Choroid plexus epithelial cell (primary cell): ENCODE measurements around the gene GRB10.

Source experiments
- DNase-seq: peaks from one replicate; pipeline ENCODE4 v3.0.0-alpha.2; 2010; ENCODE audit warnings: low read depth
- H3K4me3 ChIP-seq: 2 replicates; pipeline ENCODE4 v1.5.1; 2011; ENCODE audit warnings: low read depth, mild to moderate bottlenecking, control low read depth, low read length, moderate library complexity
- TF ChIP-seq, protein P1 (sequence below): conservative IDR thresholded peaks from 2 replicates; pipeline ENCODE4 v1.5.1; 2011; ENCODE audit warnings: low read depth, mild to moderate bottlenecking, control low read depth, inconsistent platforms, low read length, moderate library complexity

The GRB10 gene

DNA sequence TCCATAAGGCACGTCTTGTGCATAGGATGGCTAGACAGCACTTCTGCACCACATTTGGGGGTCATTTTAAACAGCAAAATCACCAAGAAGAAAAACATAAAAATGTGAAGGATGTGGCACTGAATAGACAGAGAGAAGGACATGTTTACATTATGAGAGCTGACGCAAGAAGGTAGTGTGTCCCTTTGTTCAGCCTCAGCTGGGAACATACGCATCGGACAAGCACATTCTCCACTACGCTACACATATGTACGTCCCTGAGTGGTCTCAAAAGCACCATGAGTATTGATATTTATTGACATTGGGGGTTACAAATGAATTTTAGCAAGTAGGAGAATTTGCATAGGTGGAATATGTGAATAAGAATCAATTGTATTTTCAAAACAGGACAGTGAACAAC is 237.7 kb downstream of the GRB10 start:
- DNase-seq = no peak
- TF ChIP-seq, protein P1, sequence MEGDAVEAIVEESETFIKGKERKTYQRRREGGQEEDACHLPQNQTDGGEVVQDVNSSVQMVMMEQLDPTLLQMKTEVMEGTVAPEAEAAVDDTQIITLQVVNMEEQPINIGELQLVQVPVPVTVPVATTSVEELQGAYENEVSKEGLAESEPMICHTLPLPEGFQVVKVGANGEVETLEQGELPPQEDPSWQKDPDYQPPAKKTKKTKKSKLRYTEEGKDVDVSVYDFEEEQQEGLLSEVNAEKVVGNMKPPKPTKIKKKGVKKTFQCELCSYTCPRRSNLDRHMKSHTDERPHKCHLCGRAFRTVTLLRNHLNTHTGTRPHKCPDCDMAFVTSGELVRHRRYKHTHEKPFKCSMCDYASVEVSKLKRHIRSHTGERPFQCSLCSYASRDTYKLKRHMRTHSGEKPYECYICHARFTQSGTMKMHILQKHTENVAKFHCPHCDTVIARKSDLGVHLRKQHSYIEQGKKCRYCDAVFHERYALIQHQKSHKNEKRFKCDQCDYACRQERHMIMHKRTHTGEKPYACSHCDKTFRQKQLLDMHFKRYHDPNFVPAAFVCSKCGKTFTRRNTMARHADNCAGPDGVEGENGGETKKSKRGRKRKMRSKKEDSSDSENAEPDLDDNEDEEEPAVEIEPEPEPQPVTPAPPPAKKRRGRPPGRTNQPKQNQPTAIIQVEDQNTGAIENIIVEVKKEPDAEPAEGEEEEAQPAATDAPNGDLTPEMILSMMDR = no peak
- no peak overlapping the region for H3K4me3 ChIP-seq

DNA sequence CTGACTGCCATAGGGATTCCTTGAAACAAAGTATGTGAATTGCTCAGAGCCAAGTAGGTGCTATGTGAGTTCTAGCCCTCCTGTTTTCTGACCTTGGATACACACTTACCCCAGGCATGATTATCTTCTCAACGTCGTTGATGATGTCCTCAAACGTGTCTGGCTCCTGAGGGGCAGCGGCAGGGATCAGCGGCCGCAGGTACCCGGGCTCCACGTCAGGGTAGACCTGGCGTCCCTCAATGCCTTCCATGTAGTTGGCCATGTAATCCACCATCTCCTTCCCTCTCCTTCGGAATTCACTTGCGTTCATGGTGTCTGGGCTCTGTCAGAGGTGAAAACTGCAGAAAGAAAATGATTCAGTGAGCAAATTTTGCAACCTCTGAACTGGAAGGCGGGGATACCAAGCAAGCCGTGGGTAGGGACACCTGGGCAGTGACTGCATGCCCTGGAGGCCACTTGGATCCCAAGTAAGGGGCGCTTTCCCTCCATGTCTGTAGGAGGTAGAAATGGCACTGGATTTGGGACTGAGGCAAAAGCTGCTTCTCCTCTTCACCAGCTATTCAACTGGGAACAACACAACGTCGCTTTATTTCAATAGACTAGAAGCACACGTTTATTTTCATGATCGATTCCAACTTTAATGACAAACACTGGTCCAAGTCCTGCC is 238.8 kb downstream of the GRB10 start:
- TF ChIP-seq, protein P1 = no peak
- no peak overlapping the region for H3K4me3 ChIP-seq
- no peak for DNase-seq

DNA sequence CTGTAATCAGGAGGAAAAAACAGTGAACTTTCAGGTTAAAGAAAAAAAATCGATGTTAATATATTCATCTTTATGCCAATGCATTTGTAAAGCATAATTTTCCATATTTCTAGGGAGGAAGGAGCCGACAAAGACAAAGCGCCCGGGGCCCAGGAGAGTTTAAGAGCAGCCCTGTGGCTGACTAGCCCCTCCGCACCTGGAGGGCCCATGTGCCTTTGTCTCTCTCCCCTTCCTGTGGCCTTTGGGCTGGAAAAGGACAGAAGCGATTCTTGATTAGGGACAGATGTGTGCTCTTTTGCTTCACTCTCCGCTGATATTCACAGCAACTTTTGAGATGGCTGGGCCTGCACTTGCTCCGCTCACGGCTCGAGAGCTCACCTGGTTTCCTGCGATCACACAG is 240.6 kb downstream of the GRB10 start:
- TF ChIP-seq, protein P1 = no peak
- no peak for DNase-seq

DNA sequence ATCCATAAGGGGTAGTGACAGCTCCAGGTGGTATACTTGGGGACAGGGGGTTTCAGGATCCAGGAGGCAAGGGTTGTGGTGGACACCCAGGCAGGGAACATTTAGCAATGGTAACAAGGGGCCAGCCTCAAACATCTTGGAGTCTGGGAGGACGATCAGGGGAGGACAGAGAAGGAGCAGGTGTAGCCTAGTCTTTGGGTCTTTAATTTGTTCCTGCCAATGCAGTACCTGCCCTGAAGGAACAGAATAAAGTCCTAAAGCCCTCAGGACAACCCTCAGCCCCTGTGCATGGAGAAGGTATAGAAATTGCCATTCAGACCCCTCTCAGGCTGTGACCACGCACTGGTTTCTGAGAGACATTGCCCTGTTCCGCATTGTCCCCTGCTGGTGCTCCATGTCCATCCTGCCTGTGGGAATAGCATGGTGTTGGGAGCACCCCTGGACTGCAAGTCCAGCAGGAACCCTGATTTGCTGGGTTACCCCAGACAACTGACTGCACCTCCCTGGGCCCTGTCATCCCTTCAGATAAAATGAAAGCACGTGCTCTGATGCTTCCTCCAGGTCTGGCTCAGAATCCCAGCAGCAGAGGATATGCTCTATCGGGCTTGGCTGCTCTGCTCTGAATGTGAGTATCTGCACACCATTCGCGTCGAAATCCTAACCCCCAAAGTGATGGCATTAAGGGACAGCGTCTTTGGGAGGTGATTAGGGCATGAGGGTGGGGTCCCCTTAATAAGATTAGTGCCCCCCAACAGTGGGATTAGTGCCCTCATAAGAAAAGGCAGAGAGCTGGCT is 241.7 kb downstream of the GRB10 start:
- no peak for DNase-seq
- no peak overlapping the region for H3K4me3 ChIP-seq
- TF ChIP-seq, protein P1 = no peak

More for the DNA sequence above, 240.6 kb downstream of the GRB10 start:
- H3K4me3 ChIP-seq = no peak overlapping the region
